OCI-LY1 (cell line): ENCODE results near the gene PRR33.

ENCODE experiments used
- H2AFZ ChIP-seq: fragments of 200-600 bp; sonication (generic), shearing (Covaris generic); 2 replicates; pipeline ENCODE4 v1.6.0; 2014; ENCODE audit warnings: antibody characterized with exemption, mild to moderate bottlenecking, low read length
- H3F3A ChIP-seq: fragments of 200-600 bp; sonication (generic), shearing (Covaris generic); 2 replicates; pipeline ENCODE4 v1.6.0; 2014; ENCODE audit warnings: mild to moderate bottlenecking, antibody characterized with exemption, low read length, moderate library complexity; ENCODE audit not compliant: insufficient read depth
- H3K27ac ChIP-seq: fragments of 200-600 bp; sonication (generic); 2 replicates; pipeline ENCODE4 v1.5.1; 2014; ENCODE audit warnings: low read length, mixed run types, mild to moderate bottlenecking, low read depth; ENCODE audit not compliant: poor library complexity, severe bottlenecking
- H3K27me3 ChIP-seq: fragments of 200-600 bp; sonication (generic); 2 replicates; pipeline ENCODE4 v1.6.0; 2014; ENCODE audit warnings: antibody characterized with exemption, mild to moderate bottlenecking, low read length, moderate library complexity; ENCODE audit not compliant: insufficient read depth
- H3K36me3 ChIP-seq: fragments of 200-600 bp; sonication (generic); 2 replicates; pipeline ENCODE4 v1.6.1; 2014; ENCODE audit warnings: mild to moderate bottlenecking, antibody characterized with exemption, low read length, moderate library complexity, mixed read lengths; ENCODE audit not compliant: insufficient read depth
- H3K4me1 ChIP-seq: fragments of 200-600 bp; sonication (generic); 2 replicates; pipeline ENCODE4 v1.5.1; 2014; ENCODE audit warnings: mild to moderate bottlenecking, low read length, moderate library complexity; ENCODE audit not compliant: insufficient read depth, severe bottlenecking
- H3K4me2 ChIP-seq: fragments of 200-600 bp; sonication (generic), shearing (Covaris generic); 2 replicates; pipeline ENCODE4 v1.6.1; 2014; ENCODE audit warnings: low read length
- H3K4me3 ChIP-seq: fragments of 200-600 bp; sonication (generic); 2 replicates; pipeline ENCODE4 v1.5.1; 2014; ENCODE audit warnings: low read length, low read depth, mild to moderate bottlenecking, mixed read lengths; ENCODE audit not compliant: poor library complexity, severe bottlenecking
- H3K79me2 ChIP-seq: fragments of 200-600 bp; shearing (Covaris generic); 2 replicates; pipeline ENCODE4 v1.6.1; 2016; ENCODE audit warnings: mixed run types, low read length, mixed read lengths; ENCODE audit not compliant: insufficient read depth
- H3K9ac ChIP-seq: fragments of 200-600 bp; sonication (generic), shearing (Covaris generic); 2 replicates; pipeline ENCODE4 v1.6.1; 2014; ENCODE audit warnings: mild to moderate bottlenecking, low read length, mixed read lengths
- H3K9me2 ChIP-seq: fragments of 200-600 bp; sonication (generic), shearing (Covaris generic); 2 replicates; pipeline ENCODE4 v1.6.1; 2014; ENCODE audit warnings: low read depth, mild to moderate bottlenecking, low read length, mixed read lengths
- H3K9me3 ChIP-seq: fragments of 200-600 bp; shearing (Covaris generic); 2 replicates; pipeline ENCODE4 v1.6.1; 2014; ENCODE audit warnings: low read length, mixed read lengths
- H4K20me1 ChIP-seq: fragments of 200-600 bp; sonication (generic), shearing (Covaris generic); 2 replicates; pipeline ENCODE4 v1.6.0; 2016; ENCODE audit warnings: mild to moderate bottlenecking, low read length; ENCODE audit not compliant: insufficient read depth
- CTCF ChIP-seq: fragments of 200-600 bp; sonication (generic), shearing (Covaris generic); IDR thresholded peaks from 2 replicates; pipeline ENCODE4 v1.5.1; 2017; ENCODE audit warnings: mild to moderate bottlenecking, antibody characterized with exemption, low read length, moderate library complexity, mixed read lengths
- EZH2 ChIP-seq: fragments of 200-600 bp; sonication (generic), shearing (Covaris generic); IDR thresholded peaks from 2 replicates; pipeline ENCODE4 v1.8.0; 2017; ENCODE audit warnings: borderline replicate concordance, mixed run types, mild to moderate bottlenecking, antibody characterized with exemption, low read length, moderate library complexity, mixed read lengths

Gene PRR33

GRCh38 chr11:1894759-1895158 is 3.1 kb upstream of the PRR33 start:
- TF ChIP-seq EZH2: no peak
- no peak for TF ChIP-seq CTCF
- Histone ChIP-seq H3K9ac (no peak overlapping the region), H3K9me3 (no peaks in the 10 kb centered on the region), H3K36me3 (peaks cover 4% of the 10 kb centered on the region; the same call in 1 of the 2 replicates), H3K4me3 (no peak overlapping the region), H3K4me2 (no peak overlapping the region), H4K20me1 (no peaks in the 10 kb centered on the region), H3K4me1 (no peaks in the 10 kb centered on the region), H3K9me2 (no peaks in the 10 kb centered on the region), H3K27me3 (no peaks in the 10 kb centered on the region), H3K27ac (no peak overlapping the region), H3K79me2 (no peaks in the 10 kb centered on the region), H3F3A (no peaks in the 10 kb centered on the region), H2AFZ (no peak overlapping the region)

GRCh38 chr11:1893581-1894359 is 2.1 kb upstream of the PRR33 start:
- no peaks in the 10 kb centered on the region for H3K9me3 ChIP-seq
- no peaks in the 10 kb centered on the region for H3K4me1 ChIP-seq
- no peak overlapping the region for H3K9ac ChIP-seq
- no peaks in the 10 kb centered on the region for H3K79me2 ChIP-seq
- no peak for TF ChIP-seq CTCF
- TF ChIP-seq EZH2: no peak
- no peaks in the 10 kb centered on the region for H3K27me3 ChIP-seq
- no peak overlapping the region for H3K4me2 ChIP-seq
- no peaks in the 10 kb centered on the region for H3K9me2 ChIP-seq
- no peaks in the 10 kb centered on the region for H3F3A ChIP-seq
- no peaks in the 10 kb centered on the region for H4K20me1 ChIP-seq
- H3K4me3 ChIP-seq: no peak overlapping the region
- no peak overlapping the region for H2AFZ ChIP-seq
- H3K27ac ChIP-seq: no peak overlapping the region
- H3K36me3 ChIP-seq: peaks cover 13% of the 10 kb centered on the region

GRCh38 chr11:1892558-1892957 is 863 bp upstream of the PRR33 start:
- no peaks in the 10 kb centered on the region for H3K9me2 ChIP-seq
- no peaks in the 10 kb centered on the region for H3K4me1 ChIP-seq
- no peak overlapping the region for H2AFZ ChIP-seq
- no peak overlapping the region for H3K9ac ChIP-seq
- H3K79me2 ChIP-seq: no peaks in the 10 kb centered on the region
- no peak overlapping the region for H3K27ac ChIP-seq
- H3K27me3 ChIP-seq: no peaks in the 10 kb centered on the region
- TF ChIP-seq CTCF (no peak), EZH2 (no peak)
- peaks cover 25% of the 10 kb centered on the region for H3K36me3 ChIP-seq
- H3K4me3 ChIP-seq: no peak overlapping the region
- no peaks in the 10 kb centered on the region for H4K20me1 ChIP-seq
- no peaks in the 10 kb centered on the region for H3F3A ChIP-seq
- no peak overlapping the region for H3K4me2 ChIP-seq
- no peaks in the 10 kb centered on the region for H3K9me3 ChIP-seq
